ENCODE results near the gene MLLT3.

The MLLT3 gene

GRCh38 chr9:20611691-20612287 is 10.5 kb downstream of the MLLT3 start:
- TF ChIP-seq CTCF (IDR thresholded peaks at IDR 0.05; ENCODE audit: control insufficient read depth, insufficient read depth, low read depth, low read length, missing control alignments), result peak; percentile 30
- H3K4me3 ChIP-seq (ENCODE audit: control insufficient read depth, low read depth, low read length), result no peak overlapping the region
- no peak for DNase-seq (ENCODE audit: low read depth)

GRCh38 chr9:20610591-20610990 is 11.7 kb downstream of the MLLT3 start:
- DNase-seq (ENCODE audit: low read depth), result no peak
- TF ChIP-seq CTCF (IDR thresholded peaks at IDR 0.05; ENCODE audit: control insufficient read depth, insufficient read depth, low read depth, low read length, missing control alignments), result no peak
- no peak overlapping the region for H3K4me3 ChIP-seq (ENCODE audit: control insufficient read depth, low read depth, low read length)

GRCh38 chr9:20608582-20608981 is 13.7 kb downstream of the MLLT3 start:
- no peak for DNase-seq (ENCODE audit: low read depth)
- H3K4me3 ChIP-seq (ENCODE audit: control insufficient read depth, low read depth, low read length), result no peak overlapping the region
- TF ChIP-seq CTCF (IDR thresholded peaks at IDR 0.05; ENCODE audit: control insufficient read depth, insufficient read depth, low read depth, low read length, missing control alignments), result no peak

GRCh38 chr9:20606652-20607051 is 15.6 kb downstream of the MLLT3 start:
- no peak for TF ChIP-seq CTCF (IDR thresholded peaks at IDR 0.05; ENCODE audit: control insufficient read depth, insufficient read depth, low read depth, low read length, missing control alignments)

GRCh38 chr9:20604562-20604961 is 17.7 kb downstream of the MLLT3 start:
- peak overlapping the region; percentile 8 for H3K4me3 ChIP-seq (ENCODE audit: control insufficient read depth, low read depth, low read length)
- TF ChIP-seq CTCF (IDR thresholded peaks at IDR 0.05; ENCODE audit: control insufficient read depth, insufficient read depth, low read depth, low read length, missing control alignments), result no peak
- no peak for DNase-seq (ENCODE audit: low read depth)

More at GRCh38 chr9:20606652-20607051, 15.6 kb downstream of the MLLT3 start:
- DNase-seq (ENCODE audit: low read depth), result no peak
- H3K4me3 ChIP-seq (ENCODE audit: control insufficient read depth, low read depth, low read length), result no peak overlapping the region

- no peak overlapping the region for H3K4me3 ChIP-seq (ENCODE audit: control insufficient read depth, low read depth, low read length)
- DNase-seq (ENCODE audit: low read depth), result no peak
- no peak for TF ChIP-seq CTCF (IDR thresholded peaks at IDR 0.05; ENCODE audit: control insufficient read depth, insufficient read depth, low read depth, low read length, missing control alignments)
Measured at GRCh38 chr9:20603524-20604268, 18.6 kb downstream of the MLLT3 start.
